T follicular helper cell (primary cell): Measurements from ENCODE around the gene SWAP70.

Experiments
- DNase-seq: peaks from one replicate; pipeline ENCODE4 v3.0.0-alpha.2; 2020; ENCODE audit warnings: low read depth

SWAP70 gene

DNA sequence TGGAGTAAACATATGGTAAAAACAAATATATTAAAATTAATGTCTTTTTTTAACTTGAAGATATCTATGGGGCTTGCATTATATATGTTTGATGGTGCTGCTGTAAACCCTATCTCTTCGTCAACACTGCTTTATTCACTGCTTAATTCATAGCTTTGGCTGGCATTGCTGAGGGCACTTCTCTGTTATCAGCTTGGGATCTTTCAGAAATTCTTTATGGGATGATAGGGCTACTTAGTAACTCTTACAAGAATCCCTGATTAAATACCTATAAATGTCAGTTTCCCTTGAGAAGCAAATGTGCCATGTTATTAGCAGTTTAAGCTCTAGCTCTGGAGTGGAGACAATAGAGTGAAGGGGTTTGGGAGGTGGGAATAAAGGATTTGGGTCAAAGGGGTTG, 112.3 kb downstream of the SWAP70 start:
- no peak for DNase-seq

DNA sequence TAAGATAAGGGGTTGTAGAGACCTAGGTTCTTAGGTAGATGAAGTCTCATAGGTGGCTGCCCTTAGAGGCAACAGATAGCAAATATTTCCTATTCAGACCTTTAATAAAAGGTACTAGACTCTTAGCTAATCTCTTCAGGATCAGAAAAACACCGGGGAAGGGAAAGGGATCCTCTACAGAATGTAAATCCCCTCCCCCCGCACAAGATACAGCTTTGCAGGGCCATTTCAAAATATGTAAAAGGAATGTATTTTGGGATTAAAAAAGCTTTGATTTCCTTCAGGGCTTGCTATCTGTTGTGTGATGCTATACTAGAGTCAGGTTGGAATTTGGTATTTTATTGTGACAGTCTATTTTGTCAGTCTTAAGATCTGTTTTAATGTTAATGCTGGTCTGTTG, 113.2 kb downstream of the SWAP70 start:
- DNase-seq = no peak

- no peak for DNase-seq
Observed at GRCh38 chr11:9777525-9777924, 113.6 kb downstream of the SWAP70 start.

- no peak for DNase-seq
Observed at GRCh38 chr11:9780929-9781328, 117.1 kb downstream of the SWAP70 start.

DNA sequence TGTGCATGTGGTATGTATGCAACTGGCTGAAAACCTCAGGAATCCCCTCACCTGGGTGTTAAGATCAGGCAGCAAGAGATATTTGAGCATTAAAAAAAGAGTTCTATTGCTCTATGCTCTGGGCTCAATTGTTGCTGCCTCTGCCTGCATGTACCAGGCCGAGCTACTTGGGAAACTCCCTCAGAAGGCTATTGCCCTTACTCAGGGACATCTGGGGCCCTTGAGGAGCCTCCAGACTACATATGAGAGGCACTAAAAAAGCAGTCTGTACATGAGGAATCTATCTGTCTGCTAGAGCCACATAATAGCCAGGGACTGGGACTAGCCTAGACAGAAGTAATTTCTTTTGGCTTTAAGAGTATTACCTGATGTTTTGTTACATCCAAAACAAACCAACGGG, 120.1 kb downstream of the SWAP70 start:
- DNase-seq = no peak

GRCh38 chr11:9784602-9785315, 120.9 kb downstream of the SWAP70 start:
- no peak for DNase-seq

- DNase-seq = no peak
Observed at GRCh38 chr11:9787260-9787659, 123.4 kb downstream of the SWAP70 start.

- no peak for DNase-seq
Observed at GRCh38 chr11:9787981-9788521, 124.2 kb downstream of the SWAP70 start.

GRCh38 chr11:9789910-9790309, 126.0 kb downstream of the SWAP70 start:
- no peak for DNase-seq

DNA sequence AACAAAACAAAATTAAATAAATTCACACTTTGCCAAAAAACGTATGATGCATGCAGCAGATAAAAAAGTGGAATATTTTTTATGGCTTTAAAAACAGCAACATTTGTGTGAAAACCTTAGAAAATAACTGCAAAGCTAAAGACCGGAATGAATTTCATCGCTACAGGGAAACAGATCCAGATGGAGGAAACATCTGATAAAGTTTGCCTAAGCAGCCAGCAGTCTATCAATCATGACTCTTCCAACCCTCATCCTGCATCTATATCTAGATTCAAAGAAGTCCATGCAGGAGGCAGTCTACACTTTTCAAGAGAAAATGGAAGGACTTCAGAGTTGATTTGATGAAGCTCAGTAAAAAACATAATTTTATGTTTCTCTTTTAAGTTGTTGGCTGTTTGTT, 126.8 kb downstream of the SWAP70 start:
- no peak for DNase-seq

DNA sequence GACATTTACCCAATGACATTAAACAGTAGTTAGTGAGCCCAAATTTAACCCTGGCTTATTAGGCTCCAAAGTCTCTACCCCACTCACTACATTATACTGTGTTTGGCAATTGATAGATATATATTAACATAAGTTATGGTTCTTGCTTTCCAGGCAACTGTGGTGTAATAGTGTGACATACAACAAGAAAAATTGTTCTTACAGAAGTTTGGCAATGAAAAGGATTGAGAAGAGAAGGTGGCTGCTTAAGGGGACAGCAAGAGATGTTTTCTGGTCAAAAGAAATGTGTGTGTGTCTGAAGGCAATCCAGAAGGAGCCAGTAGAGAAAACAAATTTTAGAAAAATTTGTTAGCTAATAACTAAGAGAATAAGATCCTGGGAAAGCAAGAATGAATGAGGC, 132.4 kb downstream of the SWAP70 start:
- no peak for DNase-seq

GRCh38 chr11:9796854-9797253, 133.0 kb downstream of the SWAP70 start:
- DNase-seq = no peak

GRCh38 chr11:9797300-9797699, 133.4 kb downstream of the SWAP70 start:
- no peak for DNase-seq

- no peak for DNase-seq
Observed at GRCh38 chr11:9799886-9800285, 136.0 kb downstream of the SWAP70 start.

GRCh38 chr11:9802291-9802861, 138.5 kb downstream of the SWAP70 start:
- no peak for DNase-seq
